ENCODE measurements around the gene RHBDF1. TPM values are rescaled to one million over a fixed set of nuclear protein-coding genes. Genes with fewer than 3 reads are reported as not detected.

RHBDF1 gene
- total and polyA plus RNA-seq, 9 of the 15 experiments (the other 6 are each of a cell fraction or from before 2014, with no cell fraction given), result 1.0 to 8.2 (median 4.2) TPM

DNA sequence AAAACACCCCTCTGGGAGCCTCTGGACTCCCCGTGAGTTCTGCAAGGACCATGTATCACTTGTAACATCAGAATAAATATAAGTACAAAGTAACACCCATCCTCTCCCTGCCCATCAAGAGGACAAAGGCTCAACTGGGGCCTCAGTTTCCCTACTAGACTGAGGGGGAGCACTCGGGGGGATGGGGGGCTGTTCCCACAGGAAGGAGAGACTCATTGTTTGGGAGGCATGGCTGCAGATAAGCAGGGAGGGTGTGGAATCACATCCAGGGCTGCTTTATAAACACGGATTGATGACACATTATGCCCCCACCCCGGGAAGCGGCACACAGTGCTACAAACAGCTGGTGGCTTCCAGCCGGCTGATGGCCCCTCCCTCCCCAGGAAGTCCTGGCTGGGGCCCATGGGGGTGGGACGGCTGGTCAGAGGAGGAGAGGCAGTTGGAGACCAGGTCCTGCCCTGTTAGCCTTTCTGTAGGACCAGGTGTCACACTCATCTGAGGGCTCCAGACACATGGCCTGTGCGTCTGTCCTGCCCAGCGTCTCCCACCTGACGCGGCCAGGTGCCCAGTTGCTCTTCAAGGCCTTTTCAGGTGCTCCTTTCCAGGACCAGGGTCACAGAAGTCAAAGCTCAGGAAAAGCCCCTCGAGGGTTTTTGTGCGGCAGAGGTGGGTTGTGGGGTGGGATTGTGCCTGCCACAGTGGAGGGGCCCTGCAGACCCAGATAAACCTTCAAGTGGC, 4.3 kb upstream of the RHBDF1 start (continued):
- TF ChIP-seq HLTF (IDR thresholded peaks at IDR 0.05) (no peak), CBX2 (IDR thresholded peaks at IDR 0.05; ENCODE audit: insufficient read depth, low read length, poor library complexity, severe bottlenecking) (no peak), ZNF232 (CRISPR knock-in tag; IDR thresholded peaks at IDR 0.05) (no peak), HMGN3 (IDR thresholded peaks at IDR 0.05; ENCODE audit: borderline replicate concordance, extremely low read depth, insufficient read length, low read depth, low read length) (no peak), HDAC6 (IDR thresholded peaks at IDR 0.05; ENCODE audit: low read depth, low read length) (no peak), RAD21 (CRISPR knock-in tag; conservative IDR thresholded peaks at IDR 0.05 in 1 of 2, IDR thresholded peaks at IDR 0.05 in 1 of 2) (no peak), FOXA3 (CRISPR knock-in tag; conservative IDR thresholded peaks at IDR 0.05 in 1 of 2, IDR thresholded peaks at IDR 0.05 in 1 of 2) (no peak), ZSCAN29 (IDR thresholded peaks at IDR 0.05) (no peak), THRAP3 (IDR thresholded peaks at IDR 0.05; ENCODE audit: borderline replicate concordance) (no peak), TAF15 (IDR thresholded peaks at IDR 0.05; ENCODE audit: low read depth, low read length) (no peak), SREBF2 (CRISPR knock-in tag; IDR thresholded peaks at IDR 0.05) (no peak)
- TF ChIP-seq, protein P1, sequence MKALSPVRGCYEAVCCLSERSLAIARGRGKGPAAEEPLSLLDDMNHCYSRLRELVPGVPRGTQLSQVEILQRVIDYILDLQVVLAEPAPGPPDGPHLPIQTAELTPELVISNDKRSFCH (CRISPR knock-in tag; IDR thresholded peaks at IDR 0.05), result no peak
- TF ChIP-seq, protein P1 (tag; IDR thresholded peaks at IDR 0.05), result no peak
- TF ChIP-seq, protein P2, sequence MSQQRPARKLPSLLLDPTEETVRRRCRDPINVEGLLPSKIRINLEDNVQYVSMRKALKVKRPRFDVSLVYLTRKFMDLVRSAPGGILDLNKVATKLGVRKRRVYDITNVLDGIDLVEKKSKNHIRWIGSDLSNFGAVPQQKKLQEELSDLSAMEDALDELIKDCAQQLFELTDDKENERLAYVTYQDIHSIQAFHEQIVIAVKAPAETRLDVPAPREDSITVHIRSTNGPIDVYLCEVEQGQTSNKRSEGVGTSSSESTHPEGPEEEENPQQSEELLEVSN (IDR thresholded peaks at IDR 0.05; ENCODE audit: borderline replicate concordance in 1 of 2, extremely low read depth in 1 of 2, insufficient read depth in 1 of 2, insufficient read length in 1 of 2, low read depth in 1 of 2, low read length in 1 of 2, poor library complexity in 1 of 2, severe bottlenecking in 1 of 2), result peak in 1 of 2 experiments; percentile 29
- TF ChIP-seq, protein P3, sequence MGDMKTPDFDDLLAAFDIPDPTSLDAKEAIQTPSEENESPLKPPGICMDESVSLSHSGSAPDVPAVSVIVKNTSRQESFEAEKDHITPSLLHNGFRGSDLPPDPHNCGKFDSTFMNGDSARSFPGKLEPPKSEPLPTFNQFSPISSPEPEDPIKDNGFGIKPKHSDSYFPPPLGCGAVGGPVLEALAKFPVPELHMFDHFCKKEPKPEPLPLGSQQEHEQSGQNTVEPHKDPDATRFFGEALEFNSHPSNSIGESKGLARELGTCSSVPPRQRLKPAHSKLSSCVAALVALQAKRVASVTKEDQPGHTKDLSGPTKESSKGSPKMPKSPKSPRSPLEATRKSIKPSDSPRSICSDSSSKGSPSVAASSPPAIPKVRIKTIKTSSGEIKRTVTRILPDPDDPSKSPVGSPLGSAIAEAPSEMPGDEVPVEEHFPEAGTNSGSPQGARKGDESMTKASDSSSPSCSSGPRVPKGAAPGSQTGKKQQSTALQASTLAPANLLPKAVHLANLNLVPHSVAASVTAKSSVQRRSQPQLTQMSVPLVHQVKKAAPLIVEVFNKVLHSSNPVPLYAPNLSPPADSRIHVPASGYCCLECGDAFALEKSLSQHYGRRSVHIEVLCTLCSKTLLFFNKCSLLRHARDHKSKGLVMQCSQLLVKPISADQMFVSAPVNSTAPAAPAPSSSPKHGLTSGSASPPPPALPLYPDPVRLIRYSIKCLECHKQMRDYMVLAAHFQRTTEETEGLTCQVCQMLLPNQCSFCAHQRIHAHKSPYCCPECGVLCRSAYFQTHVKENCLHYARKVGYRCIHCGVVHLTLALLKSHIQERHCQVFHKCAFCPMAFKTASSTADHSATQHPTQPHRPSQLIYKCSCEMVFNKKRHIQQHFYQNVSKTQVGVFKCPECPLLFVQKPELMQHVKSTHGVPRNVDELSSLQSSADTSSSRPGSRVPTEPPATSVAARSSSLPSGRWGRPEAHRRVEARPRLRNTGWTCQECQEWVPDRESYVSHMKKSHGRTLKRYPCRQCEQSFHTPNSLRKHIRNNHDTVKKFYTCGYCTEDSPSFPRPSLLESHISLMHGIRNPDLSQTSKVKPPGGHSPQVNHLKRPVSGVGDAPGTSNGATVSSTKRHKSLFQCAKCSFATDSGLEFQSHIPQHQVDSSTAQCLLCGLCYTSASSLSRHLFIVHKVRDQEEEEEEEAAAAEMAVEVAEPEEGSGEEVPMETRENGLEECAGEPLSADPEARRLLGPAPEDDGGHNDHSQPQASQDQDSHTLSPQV (IDR thresholded peaks at IDR 0.05), result 0 out of 2 replicates have a peak, but pooled peaks have one; percentile 17
- TF ChIP-seq, protein P4, sequence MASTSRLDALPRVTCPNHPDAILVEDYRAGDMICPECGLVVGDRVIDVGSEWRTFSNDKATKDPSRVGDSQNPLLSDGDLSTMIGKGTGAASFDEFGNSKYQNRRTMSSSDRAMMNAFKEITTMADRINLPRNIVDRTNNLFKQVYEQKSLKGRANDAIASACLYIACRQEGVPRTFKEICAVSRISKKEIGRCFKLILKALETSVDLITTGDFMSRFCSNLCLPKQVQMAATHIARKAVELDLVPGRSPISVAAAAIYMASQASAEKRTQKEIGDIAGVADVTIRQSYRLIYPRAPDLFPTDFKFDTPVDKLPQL (IDR thresholded peaks at IDR 0.05; ENCODE audit: extremely low read depth, insufficient read length), result no peak
- TF ChIP-seq, protein P5, sequence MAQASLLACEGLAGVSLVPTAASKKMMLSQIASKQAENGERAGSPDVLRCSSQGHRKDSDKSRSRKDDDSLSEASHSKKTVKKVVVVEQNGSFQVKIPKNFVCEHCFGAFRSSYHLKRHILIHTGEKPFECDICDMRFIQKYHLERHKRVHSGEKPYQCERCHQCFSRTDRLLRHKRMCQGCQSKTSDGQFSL (CRISPR knock-in tag; IDR thresholded peaks at IDR 0.05), result no peak
- TF ChIP-seq, protein P5 (tag; IDR thresholded peaks at IDR 0.05), result no peak
